ELF-1 (cell line): ENCODE results near the gene PPP3CA.
"Not testable (repeated sequence)": the region's sequence is repeated elsewhere in the genome, so short reads cannot be mapped to it uniquely, and the experiment has no call there.

Experiments used
- DNase-seq: peaks from one replicate; pipeline ENCODE4 v3.0.0-alpha.2; 2016; ENCODE audit warnings: low read depth, low spot score

Gene PPP3CA

DNA sequence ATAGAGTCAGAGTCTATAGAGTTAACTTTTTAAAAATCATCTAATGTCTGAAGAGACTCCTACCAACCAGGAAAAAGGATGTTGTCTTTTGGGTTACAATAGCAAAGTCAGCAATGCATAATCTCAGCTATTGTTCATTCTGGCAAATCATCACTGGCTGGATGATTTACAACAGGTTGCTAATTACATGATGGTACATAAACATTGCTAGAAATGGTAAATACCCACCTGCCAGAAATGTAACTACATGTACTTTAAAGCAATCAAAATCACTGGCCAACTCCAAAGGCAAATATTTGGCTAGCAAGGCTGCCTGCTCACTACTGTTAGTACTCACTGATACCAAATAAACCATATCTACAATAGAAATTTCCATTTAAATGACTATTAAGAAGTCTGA is 91.1 kb downstream of the PPP3CA start:
- DNase-seq, result no peak

DNA sequence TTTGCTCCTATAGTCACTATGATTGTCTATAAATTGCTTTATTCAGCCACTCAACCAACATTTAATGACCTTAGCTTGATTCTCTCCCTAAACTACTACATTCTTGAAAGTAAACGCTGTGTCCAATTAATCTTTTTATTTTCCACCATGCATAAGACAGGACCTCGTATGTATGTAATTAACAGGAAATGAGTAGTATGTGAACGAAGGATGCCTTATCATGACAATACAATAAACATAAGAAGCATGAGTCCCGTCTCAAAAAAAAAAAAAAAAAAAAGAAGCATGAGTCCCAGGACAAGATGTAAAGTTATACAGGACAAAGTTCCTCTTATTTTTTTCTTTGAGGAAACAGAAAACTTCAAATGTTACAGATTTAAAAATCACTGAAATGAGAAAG is 92.5 kb downstream of the PPP3CA start:
- DNase-seq, result no peak

DNA sequence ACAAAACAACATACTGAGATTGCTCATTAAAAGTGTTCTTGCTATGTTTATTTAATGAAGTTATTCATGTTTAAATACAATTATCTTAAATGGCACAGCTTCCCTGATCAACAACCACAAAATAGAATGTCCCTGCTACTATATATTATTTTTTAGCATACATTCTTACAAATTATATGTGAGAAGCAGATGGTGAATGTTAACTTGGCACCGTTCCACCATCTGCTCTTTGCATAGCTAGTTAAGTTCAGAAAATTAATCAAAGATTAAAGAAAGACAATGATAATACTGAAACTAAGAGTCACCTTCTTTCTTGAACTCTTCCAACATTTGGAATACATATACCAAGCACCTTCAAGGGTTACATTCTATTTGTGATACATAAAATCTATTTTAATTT is 94.2 kb downstream of the PPP3CA start:
- no peak for DNase-seq

DNA sequence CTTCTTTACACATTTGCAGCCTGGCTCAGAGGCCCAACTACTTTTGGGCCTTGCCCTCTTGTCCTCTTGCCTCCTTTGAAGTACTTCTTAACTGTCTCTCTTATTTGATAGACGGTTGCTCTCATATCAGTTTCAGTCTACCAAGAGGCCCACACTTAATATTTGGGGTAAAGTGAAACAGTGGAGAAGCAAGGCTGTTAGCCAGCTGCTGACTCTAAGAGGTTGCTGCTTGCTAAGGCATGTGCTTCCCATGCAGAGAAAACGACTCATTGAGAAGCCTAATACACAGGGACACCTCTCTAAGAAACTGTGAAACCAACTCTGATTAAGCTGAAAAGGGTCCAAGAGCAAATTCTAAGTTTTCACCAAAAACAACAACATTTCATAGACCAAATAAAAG is 94.6 kb downstream of the PPP3CA start:
- no peak for DNase-seq

DNA sequence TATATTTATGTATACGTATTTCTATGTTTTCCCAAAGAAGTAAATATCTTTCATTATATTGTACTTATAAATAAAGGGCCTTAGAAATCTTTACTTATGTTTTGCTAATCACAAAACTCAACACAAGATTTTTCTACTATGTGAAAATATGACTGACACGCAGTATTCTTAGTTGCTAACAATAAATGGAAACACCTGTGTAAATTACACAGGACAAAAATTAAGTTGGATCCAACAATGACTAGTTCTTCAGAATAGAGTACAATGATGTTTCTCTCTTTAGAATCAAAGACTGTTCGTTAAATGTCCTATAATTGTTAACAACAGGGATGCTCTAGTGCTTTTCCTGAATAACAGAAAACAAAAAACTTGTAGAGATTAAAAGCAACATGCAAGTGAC is 96.1 kb downstream of the PPP3CA start:
- DNase-seq, result no peak

DNA sequence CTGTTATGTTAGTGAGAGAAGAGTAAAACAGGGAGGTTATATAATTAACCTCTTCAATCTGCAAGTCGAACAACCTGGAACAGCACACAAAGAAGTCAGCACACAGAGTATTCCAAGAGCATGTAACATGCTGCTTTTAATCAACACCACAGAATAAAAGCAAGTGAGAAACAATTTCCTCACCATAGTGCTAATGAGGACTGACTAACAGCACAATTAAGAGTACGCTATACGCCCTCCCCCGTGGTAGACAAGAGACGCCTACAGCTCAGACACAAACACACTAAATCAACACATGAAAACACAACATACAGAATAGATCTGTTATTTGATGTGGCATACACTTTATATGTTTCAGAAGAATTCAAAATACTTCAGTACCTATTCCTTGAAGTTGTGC is 103.0 kb downstream of the PPP3CA start:
- DNase-seq, result no peak

DNA sequence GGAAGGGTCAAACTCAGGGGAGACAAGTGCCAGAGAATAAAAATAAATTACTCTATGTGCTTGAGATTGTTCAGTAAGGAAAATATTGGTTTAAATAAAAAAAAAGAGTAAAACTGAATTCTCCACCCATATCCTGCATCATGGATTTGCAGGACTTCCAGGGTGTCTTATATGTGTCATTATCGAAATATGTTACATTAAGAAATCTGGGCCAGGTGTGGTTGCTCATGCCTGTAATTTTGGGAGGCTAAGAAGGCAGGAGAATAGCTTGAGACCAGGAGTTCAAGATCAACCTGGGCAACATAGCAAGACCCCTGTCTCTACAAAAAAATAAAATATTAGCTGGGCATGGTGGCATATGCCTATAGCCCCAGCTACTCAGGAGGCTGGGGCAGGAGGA is 104.9 kb downstream of the PPP3CA start:
- no peak for DNase-seq

DNA sequence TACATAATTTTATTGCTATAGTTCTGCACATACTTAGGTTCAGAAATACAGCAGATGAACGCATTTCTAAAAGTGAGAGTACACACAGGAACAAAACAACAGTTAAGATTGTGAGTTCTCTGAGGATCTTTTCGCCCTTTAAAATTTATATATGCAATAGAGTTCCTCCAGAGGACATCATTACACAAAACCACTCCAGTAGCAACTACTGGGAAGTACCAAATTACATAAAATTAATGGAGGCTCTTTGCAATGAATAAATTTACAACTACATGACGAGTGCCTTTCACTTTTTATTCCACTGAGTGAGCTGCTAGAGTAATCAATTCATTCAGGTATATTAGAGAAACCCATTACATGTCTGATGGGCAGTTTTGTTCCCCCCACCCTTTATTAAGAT is 107.2 kb downstream of the PPP3CA start:
- no peak for DNase-seq

DNA sequence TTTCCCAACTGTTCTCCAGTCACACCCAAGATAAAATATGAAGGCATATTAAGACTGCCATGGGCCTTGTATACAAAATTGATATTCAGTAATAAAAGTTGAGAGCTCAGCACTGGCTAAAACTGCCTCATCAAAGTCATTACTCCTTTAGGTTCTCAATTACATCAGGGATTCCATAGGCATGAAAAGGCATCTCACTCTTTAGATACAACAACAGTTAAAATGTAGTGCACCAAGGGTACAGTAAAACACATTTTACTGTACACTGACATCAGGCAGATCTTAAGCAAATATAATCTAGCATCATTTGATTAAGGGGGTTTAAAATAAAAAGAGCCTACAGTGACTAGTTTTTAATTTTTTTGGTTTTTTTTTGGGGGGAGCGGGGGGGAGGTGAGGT is 107.7 kb downstream of the PPP3CA start:
- no peak for DNase-seq

DNA sequence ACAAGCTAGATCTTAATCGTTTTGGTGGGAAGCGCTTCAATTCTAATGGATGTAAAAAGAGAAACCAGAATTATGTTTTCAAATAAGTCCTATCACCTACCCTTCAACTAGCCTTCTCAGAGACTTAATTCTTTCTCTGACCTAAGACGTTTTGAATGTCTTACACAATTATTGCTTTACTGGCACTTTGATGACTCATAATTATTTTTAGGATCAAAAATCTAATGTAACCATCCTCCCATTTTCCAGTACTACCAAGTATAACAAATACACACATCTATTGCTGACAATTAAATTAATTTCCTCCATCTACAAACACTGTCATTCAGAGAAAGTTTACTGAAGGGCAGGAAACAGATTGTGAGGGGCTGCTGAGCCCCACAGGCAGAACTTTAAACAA is 108.6 kb downstream of the PPP3CA start:
- no peak for DNase-seq

DNA sequence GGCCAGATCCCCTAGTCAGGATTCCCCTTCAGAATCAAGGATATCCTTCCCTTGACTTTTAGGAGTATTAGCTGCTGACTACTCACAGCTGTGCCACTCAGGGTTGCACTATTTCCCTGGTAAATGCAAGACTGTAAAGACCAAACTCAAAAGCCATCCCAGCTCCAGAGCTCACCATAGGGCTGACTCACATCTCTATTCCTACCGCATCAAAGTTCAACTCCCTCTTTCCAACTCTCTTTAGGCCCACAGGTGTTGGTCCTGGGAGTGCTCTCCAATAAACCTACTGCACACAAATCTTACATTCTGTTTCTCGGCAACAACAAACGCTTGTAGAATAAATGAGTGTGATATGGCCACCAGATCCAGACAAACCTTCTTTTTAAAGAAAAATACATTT is 109.6 kb downstream of the PPP3CA start:
- no peak for DNase-seq

DNA sequence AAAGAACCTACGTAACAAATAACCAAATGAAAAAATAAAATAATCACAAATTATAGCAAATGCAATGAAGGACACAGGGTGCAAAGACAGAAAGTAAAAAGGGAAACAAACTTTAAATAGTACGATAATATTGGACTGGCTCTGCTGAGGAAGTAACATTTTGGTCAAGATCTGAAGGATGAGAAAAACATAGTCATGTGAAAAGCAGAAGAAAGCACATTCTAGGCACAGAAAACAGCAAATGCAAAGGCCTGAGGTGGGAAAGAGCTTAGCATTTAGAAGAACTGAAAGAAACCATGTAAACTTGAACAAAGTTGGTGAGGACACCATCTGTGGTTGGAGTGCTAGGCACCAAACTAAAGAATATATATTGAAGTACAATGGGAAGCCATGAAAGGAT is 111.2 kb downstream of the PPP3CA start:
- DNase-seq, result no peak

DNA sequence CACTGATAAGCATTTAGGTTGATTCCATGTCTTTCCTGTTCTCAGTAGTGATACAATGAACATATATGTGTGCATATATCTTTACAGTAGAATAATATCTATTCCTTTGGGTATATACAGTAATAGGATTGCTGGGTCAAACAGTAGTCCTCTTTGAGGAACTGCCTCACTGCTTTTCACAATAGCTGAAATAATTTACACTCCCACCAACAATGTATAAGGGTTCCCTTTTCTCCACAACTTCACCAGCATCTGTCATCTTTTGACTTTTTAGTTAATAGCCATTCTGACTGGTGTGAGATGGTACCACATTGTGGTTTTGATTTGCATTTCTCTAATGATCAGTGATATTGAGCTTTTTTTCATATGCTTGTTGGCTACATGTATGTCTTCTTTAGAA is 113.2 kb downstream of the PPP3CA start:
- not testable (repeated sequence) for DNase-seq

DNA sequence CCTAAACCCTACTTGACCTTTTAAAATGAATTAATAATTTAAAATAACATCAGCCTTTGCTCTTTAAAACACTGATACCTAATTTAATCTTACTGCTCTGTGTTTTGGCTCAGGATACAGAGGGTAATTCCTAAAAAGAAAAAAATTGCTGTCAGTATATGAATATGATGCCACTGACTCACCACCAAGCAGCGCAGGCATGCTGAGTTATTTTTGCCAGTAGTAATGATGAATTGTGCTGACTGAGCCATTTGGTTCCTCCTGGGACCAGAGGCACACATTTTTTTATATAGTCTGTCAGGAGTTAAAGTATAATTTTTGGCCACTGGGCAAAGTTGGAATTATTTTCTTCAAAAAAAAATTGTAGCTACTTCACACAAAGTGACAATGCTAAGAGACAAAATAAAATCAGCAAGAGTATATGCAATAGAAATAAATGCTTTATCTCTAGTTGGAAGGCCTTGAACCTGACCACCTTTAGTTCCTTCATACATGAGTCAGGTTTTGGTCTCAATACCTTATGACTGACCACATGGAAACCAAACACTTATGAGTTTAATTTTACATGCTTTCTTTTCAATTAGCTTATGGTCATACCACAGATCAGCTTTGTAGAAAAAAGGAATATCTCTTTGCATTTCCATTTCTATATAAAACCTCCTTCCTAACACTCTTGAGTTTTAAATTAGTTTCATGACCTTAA is 115.1 kb downstream of the PPP3CA start:
- DNase-seq, result no peak

DNA sequence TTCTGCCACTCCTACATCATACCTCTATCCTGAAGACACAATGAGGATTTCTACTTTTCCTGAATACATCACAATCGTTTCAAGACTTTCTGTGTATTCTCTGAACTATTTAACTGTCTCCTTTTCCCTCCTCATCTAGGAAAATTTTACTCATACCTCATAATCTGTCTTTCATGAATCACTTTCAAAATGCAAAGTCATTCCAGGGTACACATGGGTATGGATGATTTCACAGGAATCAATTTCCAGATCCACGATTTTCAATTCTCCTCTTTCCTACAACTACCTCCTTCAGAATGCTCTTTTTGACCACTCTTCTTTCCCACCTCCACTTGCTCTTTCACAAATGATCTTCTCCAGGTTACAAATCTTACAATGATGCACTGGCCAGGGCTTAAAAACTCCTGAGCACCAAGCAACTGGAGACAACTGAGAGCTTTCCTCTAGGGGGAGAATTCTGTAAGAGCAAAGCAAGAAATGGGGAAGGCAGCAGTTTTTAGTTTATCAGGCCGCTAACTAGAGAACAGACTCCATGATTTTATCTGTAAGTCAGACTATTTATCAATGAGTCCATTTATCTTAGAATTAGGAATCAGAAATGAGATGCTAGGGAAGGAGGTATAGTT is 116.4 kb downstream of the PPP3CA start:
- DNase-seq, result no peak

DNA sequence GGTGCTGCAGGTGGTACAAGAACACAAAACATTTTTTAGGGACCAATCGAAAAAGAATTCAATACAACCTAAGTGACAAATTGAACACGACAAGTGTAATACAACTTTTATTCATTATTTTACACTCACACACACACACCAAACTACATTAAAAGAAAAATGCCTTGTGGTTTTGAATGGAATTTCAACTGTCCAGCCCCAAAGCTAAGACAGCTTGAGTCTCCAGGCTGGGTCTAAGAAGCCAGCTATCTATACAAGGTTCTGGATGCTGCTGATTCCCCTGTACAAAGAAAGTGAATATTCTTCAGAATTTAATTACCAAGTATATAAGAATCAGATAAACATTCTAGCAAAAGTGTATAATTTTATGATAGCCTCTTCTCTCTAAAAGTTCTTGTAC is 118.2 kb downstream of the PPP3CA start:
- DNase-seq, result no peak

DNA sequence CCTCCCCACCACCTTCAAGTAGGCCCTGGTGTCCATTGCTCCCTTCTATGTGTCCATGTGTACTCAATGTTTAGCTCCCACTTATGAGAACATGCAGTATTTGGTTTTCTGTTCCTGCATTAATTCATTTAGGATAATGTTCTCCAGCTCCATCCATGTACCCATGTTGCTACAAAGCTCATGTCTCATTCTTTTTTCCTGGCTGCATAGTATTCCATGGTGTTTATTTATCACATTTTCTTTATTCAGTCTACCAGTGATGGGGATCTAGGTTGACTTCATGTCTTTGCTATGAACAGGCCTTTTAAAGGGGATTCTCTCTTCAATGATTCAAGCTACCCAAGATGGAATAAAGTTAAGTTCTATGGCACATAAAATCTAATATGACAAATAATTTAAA is 119.6 kb downstream of the PPP3CA start:
- DNase-seq, result no peak

DNA sequence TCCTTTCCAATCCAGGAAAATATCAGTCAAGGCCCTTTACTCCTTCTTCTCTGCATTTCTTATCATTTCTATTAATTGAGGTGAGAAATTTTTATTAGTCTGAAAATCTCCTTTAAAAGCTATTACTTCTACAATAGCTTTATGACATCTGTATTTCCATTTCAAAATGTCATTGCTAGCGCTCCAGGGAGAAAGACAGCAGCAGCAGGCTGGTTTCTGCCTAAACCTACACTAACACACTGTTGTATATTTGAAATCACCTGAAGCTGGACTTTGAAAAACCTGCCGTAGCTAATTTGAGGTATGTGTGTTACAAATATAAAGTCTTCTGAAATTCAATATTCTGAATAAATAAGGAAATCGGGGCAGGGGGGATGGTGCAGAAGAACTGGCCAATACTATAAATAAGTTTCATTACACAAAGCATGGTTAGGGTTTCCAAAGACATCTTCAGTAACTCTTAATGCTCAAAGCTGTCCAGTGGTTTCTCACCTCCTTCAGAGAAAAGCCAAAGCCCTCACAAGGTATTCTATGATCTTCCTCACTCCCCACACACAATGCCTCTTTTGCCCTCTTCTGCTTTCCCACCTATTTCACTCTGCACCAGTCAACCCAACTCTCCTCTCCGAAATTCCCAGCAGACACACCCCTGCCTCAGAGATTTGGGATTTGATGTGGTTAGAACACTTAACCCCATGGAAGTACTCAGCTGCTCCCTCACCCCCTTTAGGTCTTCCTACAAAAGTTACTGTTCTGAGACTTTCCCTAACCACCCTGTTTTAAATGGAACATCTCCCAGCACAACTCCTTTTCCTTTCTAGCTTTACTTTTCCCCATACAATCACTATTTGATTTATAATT is 122.7 kb downstream of the PPP3CA start:
- DNase-seq, result no peak

DNA sequence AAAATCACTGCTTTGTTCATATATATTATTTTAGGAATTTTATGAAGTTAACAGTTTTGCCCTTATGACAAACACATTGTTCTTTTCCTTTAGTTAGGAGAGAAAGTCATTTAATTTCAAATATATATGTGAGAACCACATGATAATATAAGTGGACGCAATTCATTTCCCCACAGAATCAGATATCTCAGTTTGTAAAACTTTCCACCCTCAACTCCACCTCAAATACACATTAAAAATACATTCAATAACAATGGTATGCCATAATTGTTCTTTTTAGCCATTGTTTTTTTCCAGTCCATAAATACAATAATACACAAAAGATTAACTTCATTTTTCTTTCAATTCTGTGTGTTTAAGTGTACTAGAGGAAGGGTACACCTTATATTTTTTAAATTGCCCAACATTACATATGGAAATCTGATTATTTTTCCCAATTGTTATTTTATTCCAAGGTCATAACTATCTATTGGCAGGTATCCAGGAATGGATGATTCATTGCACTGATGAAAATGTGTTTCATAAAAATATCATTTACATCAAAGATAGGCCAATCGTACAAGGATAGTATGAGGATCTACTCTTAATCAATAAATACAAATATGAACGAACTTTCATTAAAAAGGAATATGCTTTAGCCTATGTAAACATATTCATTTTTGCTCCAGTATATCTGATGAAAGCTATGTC is 125.0 kb downstream of the PPP3CA start:
- no peak for DNase-seq

DNA sequence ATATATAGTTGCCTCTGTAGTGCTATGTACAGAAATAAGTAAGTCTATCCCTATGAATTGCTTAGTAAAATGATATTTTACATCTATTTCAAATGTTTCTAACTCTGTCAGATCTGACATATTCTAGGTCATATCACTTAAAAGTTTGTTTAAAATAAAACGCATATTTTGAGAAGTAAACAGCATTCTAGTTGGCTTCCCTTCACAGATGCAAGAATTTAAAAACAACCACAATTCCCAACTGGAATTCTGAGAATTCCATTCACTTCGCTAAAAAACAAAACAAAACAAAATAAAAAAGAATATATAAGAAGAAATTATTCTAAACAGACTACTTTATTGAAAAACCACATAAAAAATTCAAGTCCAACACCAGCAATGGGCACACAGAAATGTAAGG is 126.0 kb downstream of the PPP3CA start:
- DNase-seq, result no peak

DNA sequence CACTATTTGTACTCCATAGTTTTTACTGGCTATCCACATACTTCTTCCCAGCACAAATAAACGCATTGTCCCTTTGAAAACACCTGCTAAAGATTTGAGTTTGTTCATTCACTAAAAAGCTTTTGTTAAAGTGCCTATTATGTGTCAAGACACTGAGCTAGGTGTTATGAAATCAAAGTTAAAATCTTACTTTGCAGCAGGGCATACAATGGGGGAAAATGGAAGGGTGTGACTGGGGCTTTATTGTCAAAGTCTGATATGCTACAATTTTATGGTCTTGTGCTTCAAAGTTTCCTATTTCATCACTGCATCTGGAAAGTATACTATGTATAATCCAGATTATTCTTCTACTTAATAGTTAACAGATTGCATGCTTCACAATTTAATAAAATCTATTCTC is 128.4 kb downstream of the PPP3CA start:
- DNase-seq, result no peak

DNA sequence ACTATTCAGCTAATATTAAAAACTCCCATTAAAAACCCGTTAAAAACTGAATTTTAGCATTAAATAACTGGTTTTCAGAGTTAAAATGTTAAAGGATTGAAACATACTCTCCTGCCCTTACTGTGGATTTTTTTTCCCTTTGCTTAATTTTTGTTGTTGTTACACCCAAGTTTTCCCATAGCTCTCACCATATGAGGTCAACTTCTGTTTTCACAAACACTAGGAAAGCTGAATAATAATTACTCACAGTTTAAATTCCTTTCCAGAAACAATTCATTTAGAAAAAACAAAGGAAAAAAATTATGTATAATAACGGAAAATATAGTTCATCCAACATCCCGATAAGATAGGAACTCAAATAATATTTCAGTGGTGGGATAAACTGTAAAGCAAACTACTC is 129.0 kb downstream of the PPP3CA start:
- no peak for DNase-seq
